H9 (cell line): Measurements from ENCODE around the gene CRHR2. TPM values are rescaled to one million over a fixed set of nuclear protein-coding genes. Genes with fewer than 3 reads are reported as not detected.

Experiments used
- DNase-seq: peaks from one replicate; pipeline ENCODE4 v3.0.0-alpha.2; 2017
- H2AFZ ChIP-seq: one replicate; pipeline ENCODE4 v1.6.1; 2013; ENCODE audit warnings: mild to moderate bottlenecking, low read length, control low read depth, moderate library complexity
- H2AK5ac ChIP-seq: 2 replicates; pipeline ENCODE4 v1.6.1; 2013; ENCODE audit warnings: low read length, control low read depth, mixed read lengths; ENCODE audit not compliant: insufficient read length
- H2BK120ac ChIP-seq: one replicate; pipeline ENCODE4 v1.6.1; 2013; ENCODE audit warnings: low read depth, mild to moderate bottlenecking, low read length, control low read depth, inconsistent platforms; ENCODE audit not compliant: poor library complexity, severe bottlenecking
- H2BK12ac ChIP-seq: 2 replicates; pipeline ENCODE4 v1.6.1; 2013; ENCODE audit warnings: low read length, control low read depth, mixed read lengths, low read depth; ENCODE audit not compliant: insufficient read length
- H2BK15ac ChIP-seq: 2 replicates; pipeline ENCODE4 v1.6.1; 2013; ENCODE audit warnings: low read depth, low read length, control low read depth
- H2BK20ac ChIP-seq: one replicate; pipeline ENCODE4 v1.6.1; 2013; ENCODE audit warnings: low read depth, mild to moderate bottlenecking, low read length, control low read depth, inconsistent platforms; ENCODE audit not compliant: poor library complexity, severe bottlenecking
- H2BK5ac ChIP-seq: 2 replicates; pipeline ENCODE4 v1.6.1; 2013; ENCODE audit warnings: low read length, control low read depth, mixed read lengths; ENCODE audit not compliant: insufficient read length
- H3K14ac ChIP-seq: 2 replicates; pipeline ENCODE4 v1.6.1; 2013; ENCODE audit warnings: low read length, control low read depth; ENCODE audit not compliant: insufficient read depth
- H3K18ac ChIP-seq: 2 replicates; pipeline ENCODE4 v1.6.1; 2013; ENCODE audit warnings: low read depth, mild to moderate bottlenecking, mixed read lengths, low read length, control low read depth; ENCODE audit not compliant: insufficient read length
- H3K23ac ChIP-seq: 2 replicates; pipeline ENCODE4 v1.6.1; 2013; ENCODE audit warnings: low read length, control low read depth, mixed read lengths, low read depth; ENCODE audit not compliant: insufficient read length
- H3K23me2 ChIP-seq: 2 replicates; pipeline ENCODE4 v1.6.1; 2013; ENCODE audit warnings: low read depth, mild to moderate bottlenecking, mixed read lengths, low read length, control low read depth; ENCODE audit not compliant: insufficient read length, poor library complexity, severe bottlenecking
- H3K27ac ChIP-seq: 2 replicates; pipeline ENCODE4 v1.5.1; 2013; ENCODE audit warnings: low read length, control low read depth, mixed read lengths, low read depth; ENCODE audit not compliant: insufficient read length
- H3K27me3 ChIP-seq: 2 replicates; pipeline ENCODE4 v1.6.1; 2013; ENCODE audit warnings: low read length, control low read depth, inconsistent platforms; ENCODE audit not compliant: insufficient read depth
- H3K4ac ChIP-seq: 2 replicates; pipeline ENCODE4 v1.6.1; 2013; ENCODE audit warnings: low read depth, mild to moderate bottlenecking, control low read depth, inconsistent platforms, low read length, moderate library complexity
- H3K4me1 ChIP-seq: 2 replicates; pipeline ENCODE4 v1.6.1; 2013; ENCODE audit warnings: low read length, control low read depth, inconsistent platforms; ENCODE audit not compliant: insufficient read depth
- H3K4me2 ChIP-seq: 2 replicates; pipeline ENCODE4 v1.6.1; 2013; ENCODE audit warnings: low read length, control low read depth, mixed read lengths; ENCODE audit not compliant: insufficient read length, insufficient read depth
- H3K56ac ChIP-seq: 2 replicates; pipeline ENCODE4 v1.6.1; 2013; ENCODE audit warnings: low read depth, mild to moderate bottlenecking, mixed read lengths, low read length, control low read depth; ENCODE audit not compliant: insufficient read length
- H3K79me1 ChIP-seq: 2 replicates; pipeline ENCODE4 v1.6.1; 2013; ENCODE audit warnings: low read depth, mild to moderate bottlenecking, moderate library complexity, low read length, control low read depth, inconsistent platforms; ENCODE audit not compliant: insufficient read depth, poor library complexity, severe bottlenecking
- H3K79me2 ChIP-seq: 2 replicates; pipeline ENCODE4 v1.6.1; 2013; ENCODE audit warnings: low read length, control low read depth, inconsistent platforms; ENCODE audit not compliant: insufficient read depth
- H3K9ac ChIP-seq: 2 replicates; pipeline ENCODE4 v1.6.1; 2013; ENCODE audit warnings: low read length, control low read depth, mixed read lengths; ENCODE audit not compliant: insufficient read length; ENCODE audit errors: extremely low read depth
- H3K9me3 ChIP-seq: one replicate; pipeline ENCODE4 v1.6.1; 2013; ENCODE audit warnings: low read depth, low read length, inconsistent platforms; ENCODE audit not compliant: control insufficient read depth
- H3T11ph ChIP-seq: one replicate; pipeline ENCODE4 v1.6.1; 2013; ENCODE audit warnings: mild to moderate bottlenecking, low read length, control low read depth, inconsistent platforms
- H4K20me1 ChIP-seq: one replicate; pipeline ENCODE4 v1.6.1; 2013; ENCODE audit not compliant: control insufficient read depth, insufficient read length, insufficient read depth
- H4K5ac ChIP-seq: 2 replicates; pipeline ENCODE4 v1.6.1; 2013; ENCODE audit warnings: low read depth, mild to moderate bottlenecking, mixed read lengths, low read length, control low read depth; ENCODE audit not compliant: insufficient read length
- H4K8ac ChIP-seq: replicated peaks from 2 replicates; pipeline ENCODE4 v1.6.1; 2013; ENCODE audit warnings: low read length, control low read depth, mixed read lengths, low read depth; ENCODE audit not compliant: insufficient read length
- H4K91ac ChIP-seq: 2 replicates; pipeline ENCODE4 v1.6.1; 2013; ENCODE audit warnings: low read depth, mild to moderate bottlenecking, moderate library complexity, mixed read lengths, low read length, control low read depth; ENCODE audit not compliant: insufficient read length
- H3K27ac Mint-ChIP-seq, 3 experiments: 2 replicates in 2 of 3; 3 replicates in 1 of 3; pipeline ENCODE4 v1.8.0; 2020 to 2021; ENCODE audit warnings: mixed read lengths in 3 of 3, mild to moderate bottlenecking in 1 of 3, moderate library complexity in 1 of 3
- H3K27me3 Mint-ChIP-seq: 2 replicates; pipeline ENCODE4 v1.8.0; 2021; ENCODE audit warnings: low read depth, mild to moderate bottlenecking, moderate library complexity, mixed read lengths
- H3K36me3 Mint-ChIP-seq, 3 experiments: 2 replicates in 2 of 3; 3 replicates in 1 of 3; pipeline ENCODE4 v1.8.0; 2020 to 2021; ENCODE audit warnings: low read depth in 3 of 3, mixed read lengths in 3 of 3; ENCODE audit not compliant: insufficient read depth in 1 of 3
- H3K4me1 Mint-ChIP-seq, 2 experiments: 2 replicates each; pipeline ENCODE4 v1.8.0; 2020; ENCODE audit warnings: mixed read lengths in 2 of 2
- H3K4me3 Mint-ChIP-seq, 2 experiments: 2 replicates in 1 of 2; 3 replicates in 1 of 2; pipeline ENCODE4 v1.8.0; 2020 to 2021; ENCODE audit warnings: mild to moderate bottlenecking in 2 of 2, mixed read lengths in 2 of 2, moderate library complexity in 1 of 2
- H3K9me3 Mint-ChIP-seq, 2 experiments: 2 replicates in 1 of 2; 3 replicates in 1 of 2; pipeline ENCODE4 v1.8.0; 2020; ENCODE audit warnings: mild to moderate bottlenecking in 2 of 2, mixed read lengths in 2 of 2, moderate library complexity in 1 of 2
- CTCF ChIP-seq: fragments of 200-600 bp; sonication (generic); conservative IDR thresholded peaks from 3 replicates; pipeline ENCODE4 v1.8.0; 2021; ENCODE audit warnings: antibody characterized with exemption, mild to moderate bottlenecking
- WGBS: extraction: QIAGEN DNeasy Blood & Tissue Kit; methylation state at CpG from one replicate; pipeline ENCODE4 v1.1.7; 2013; ENCODE audit warnings: missing lambda C conversion rate, low lambda C conversion rate, mixed read lengths; ENCODE audit not compliant: insufficient read length; ENCODE audit errors: extremely low coverage; 5-methylcytosine and 5-hydroxymethylcytosine counted together
- total RNA-seq: library from RNA; stranded (reverse); gene quantifications from 2 replicates; pipeline ENCODE4 v1.2.1, GENCODE V29; 2021

Gene CRHR2
- total RNA-seq, 1 experiment from 2014 or later, result 0.07 TPM

GRCh38 chr7:30657131-30657530, 25.1 kb downstream of the CRHR2 start:
- no peak overlapping the region for H2AK5ac ChIP-seq
- no peak overlapping the region for H3K4ac ChIP-seq
- no peak overlapping the region for H3K27ac ChIP-seq
- no peak overlapping the region for H4K5ac ChIP-seq
- H3K9ac ChIP-seq, result no peak overlapping the region
- WGBS, result no CpG with 5 or more reads among the region's 2 CpGs
- H3K14ac ChIP-seq, result no peak overlapping the region
- H2BK12ac ChIP-seq, result no peak overlapping the region
- Mint-ChIP-seq H3K27me3 (no peaks in the 10 kb centered on the region; the same call in 1 of the 2 replicates), H3K4me3 (no peak overlapping the region), H3K9me3 (no peaks in the 10 kb centered on the region), H3K36me3 (peaks cover 2 to 6% (median 3%) of the 10 kb centered on the region in 3 experiments; a peak in 5 of 7 replicates), H3K4me1 (no peaks in the 10 kb centered on the region), H3K27ac (no peak overlapping the region)
- H2BK5ac ChIP-seq, result no peak overlapping the region
- TF ChIP-seq CTCF, result no peak
- no peak overlapping the region for H3T11ph ChIP-seq
- H3K56ac ChIP-seq, result no peak overlapping the region
- no peak for DNase-seq
- H3K79me1 ChIP-seq, result no peaks in the 10 kb centered on the region
- no peak overlapping the region for H3K4me2 ChIP-seq
- H2BK15ac ChIP-seq, result no peak overlapping the region
- H2AFZ ChIP-seq, result no peak overlapping the region
- H3K79me2 ChIP-seq, result no peaks in the 10 kb centered on the region
- no peaks in the 10 kb centered on the region for H3K23me2 ChIP-seq
- H4K8ac ChIP-seq, result no peak overlapping the region
- no peaks in the 10 kb centered on the region for H3K27me3 ChIP-seq
- H4K20me1 ChIP-seq, result no peaks in the 10 kb centered on the region
- H3K9me3 ChIP-seq, result no peaks in the 10 kb centered on the region
- H2BK120ac ChIP-seq, result no peak overlapping the region
- no peak overlapping the region for H4K91ac ChIP-seq
- no peaks in the 10 kb centered on the region for H3K4me1 ChIP-seq
- H3K23ac ChIP-seq, result no peak overlapping the region
- H2BK20ac ChIP-seq, result no peak overlapping the region
- H3K18ac ChIP-seq, result no peak overlapping the region
